GM12892 (cell line): Measurements from ENCODE around the gene CCNJL.

Source experiments
- POLR2A ChIP-seq: IDR thresholded peaks from 2 replicates; pipeline ENCODE4 v1.6.1; 2011; ENCODE audit warnings: low read depth, low read length, control low read depth
- TAF1 ChIP-seq: IDR thresholded peaks from 2 replicates; pipeline ENCODE4 v1.6.1; 2011; ENCODE audit warnings: low read depth, mild to moderate bottlenecking, control low read depth, low read length, borderline replicate concordance

DNA sequence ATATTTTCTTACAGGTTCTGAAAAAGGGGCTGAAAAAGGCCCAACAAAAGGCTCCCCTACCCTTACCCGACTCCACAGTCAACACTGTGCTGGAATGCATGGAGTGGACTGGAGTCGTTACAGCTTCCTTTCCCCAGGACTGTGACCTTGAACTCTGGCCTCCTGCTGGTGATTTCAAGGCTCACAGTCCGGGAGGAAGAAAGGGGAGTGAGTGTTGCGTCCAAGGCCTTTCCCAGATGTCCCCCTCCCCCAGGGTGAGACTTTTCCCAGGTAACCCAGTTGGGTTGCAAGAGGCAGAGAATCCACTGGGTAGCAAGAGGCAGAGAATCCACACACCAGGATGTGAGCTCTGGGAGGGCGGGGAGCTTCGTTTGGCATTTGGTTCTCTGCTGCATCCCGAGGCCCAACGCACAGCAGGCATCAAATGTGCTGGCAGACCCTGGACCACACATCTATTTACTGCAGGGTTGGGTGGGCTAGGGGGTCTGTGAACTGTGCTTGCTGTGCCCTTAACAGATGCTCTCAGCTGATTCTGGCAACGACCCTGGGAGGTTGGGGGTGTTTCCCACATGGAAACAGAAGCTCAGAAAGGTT is 45.5 kb downstream of the CCNJL start:
- TF ChIP-seq POLR2A = no peak
- TF ChIP-seq TAF1 = no peak
